Thyroid gland (tissue), 4 donors: Measurements from ENCODE around the gene RPUSD1.

Experiments used
- POLR2A ChIP-seq, 2 donors: fragments of 450-650 bp; IDR thresholded peaks; one replicate each; pipeline ENCODE4 v1.6.1; 2017; ENCODE audit warnings: antibody characterized with exemption in 2 of 2, mild to moderate bottlenecking in 2 of 2, moderate library complexity in 1 of 2
- TF ChIP-seq, protein P1 (sequence below), 6 experiments: fragments of 200-600 bp in 3 of 6; fragments of 450-650 bp in 3 of 6; sonication (generic) in 3 of 6; IDR thresholded peaks; one replicate each; pipeline ENCODE4 v1.5.1; 2016 to 2019; ENCODE audit warnings: antibody characterized with exemption in 6 of 6, mild to moderate bottlenecking in 2 of 6, inconsistent platforms in 1 of 6, moderate library complexity in 1 of 6

GRCh38 chr16:833411-833810 lies 45.2 kb upstream of the RPUSD1 start:
- TF ChIP-seq, protein P1, sequence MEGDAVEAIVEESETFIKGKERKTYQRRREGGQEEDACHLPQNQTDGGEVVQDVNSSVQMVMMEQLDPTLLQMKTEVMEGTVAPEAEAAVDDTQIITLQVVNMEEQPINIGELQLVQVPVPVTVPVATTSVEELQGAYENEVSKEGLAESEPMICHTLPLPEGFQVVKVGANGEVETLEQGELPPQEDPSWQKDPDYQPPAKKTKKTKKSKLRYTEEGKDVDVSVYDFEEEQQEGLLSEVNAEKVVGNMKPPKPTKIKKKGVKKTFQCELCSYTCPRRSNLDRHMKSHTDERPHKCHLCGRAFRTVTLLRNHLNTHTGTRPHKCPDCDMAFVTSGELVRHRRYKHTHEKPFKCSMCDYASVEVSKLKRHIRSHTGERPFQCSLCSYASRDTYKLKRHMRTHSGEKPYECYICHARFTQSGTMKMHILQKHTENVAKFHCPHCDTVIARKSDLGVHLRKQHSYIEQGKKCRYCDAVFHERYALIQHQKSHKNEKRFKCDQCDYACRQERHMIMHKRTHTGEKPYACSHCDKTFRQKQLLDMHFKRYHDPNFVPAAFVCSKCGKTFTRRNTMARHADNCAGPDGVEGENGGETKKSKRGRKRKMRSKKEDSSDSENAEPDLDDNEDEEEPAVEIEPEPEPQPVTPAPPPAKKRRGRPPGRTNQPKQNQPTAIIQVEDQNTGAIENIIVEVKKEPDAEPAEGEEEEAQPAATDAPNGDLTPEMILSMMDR (IDR thresholded peaks at IDR 0.05) = no peak
- no peak for TF ChIP-seq POLR2A (IDR thresholded peaks at IDR 0.05)
